Measurements from ENCODE around the gene LSR. TPM values are rescaled to one million over a fixed set of nuclear protein-coding genes. Genes with fewer than 3 reads are reported as not detected.

Gene LSR
- total RNA-seq, 1 donor from 2014 or later, result 11.3 TPM

GRCh38 chr19:35268536-35269437 is 20.0 kb downstream of the LSR start, which contains the start of gene USF2:
Gene USF2 (plus strand): TSS chr19:35268962. CDS start chr19:35269102, 140 bp downstream.
- H3K27me3 ChIP-seq (ENCODE audit: control insufficient read depth, insufficient read depth, low read length), result no peaks in the 10 kb centered on the region
- no peak for DNase-seq (ENCODE audit: low read depth)
- FAIRE-seq, result no peak
- H3K36me3 ChIP-seq (ENCODE audit: control insufficient read depth, insufficient read depth, low read length), result peaks cover 34% of the 10 kb centered on the region
- H3K4me3 ChIP-seq (ENCODE audit: low read depth, low read length), result peak within 1 kb of the TSS; percentile 55
- TF ChIP-seq CTCF (IDR thresholded peaks at IDR 0.05; ENCODE audit: insufficient read depth, low read length, severe bottlenecking), result no peak

GRCh38 chr19:35269438-35270117 is 20.8 kb downstream of the LSR start:
- Histone ChIP-seq H3K27me3 (ENCODE audit: control insufficient read depth, insufficient read depth, low read length) (no peaks in the 10 kb centered on the region), H3K36me3 (ENCODE audit: control insufficient read depth, insufficient read depth, low read length) (peaks cover 36% of the 10 kb centered on the region), H3K4me3 (ENCODE audit: low read depth, low read length) (peak overlapping the region; percentile 55)
- peak; percentile 71 for TF ChIP-seq CTCF (IDR thresholded peaks at IDR 0.05; ENCODE audit: insufficient read depth, low read length, severe bottlenecking)
- no peak for FAIRE-seq
- peak; percentile 68 for DNase-seq (ENCODE audit: low read depth)

GRCh38 chr19:35270381-35270811 is 21.6 kb downstream of the LSR start:
- H3K4me3 ChIP-seq (ENCODE audit: low read depth, low read length), result no peak overlapping the region

GRCh38 chr19:35271546-35271945 is 22.7 kb downstream of the LSR start:
- FAIRE-seq, result peak; percentile 62
- Histone ChIP-seq H3K27me3 (ENCODE audit: control insufficient read depth, insufficient read depth, low read length) (no peaks in the 10 kb centered on the region), H3K4me3 (ENCODE audit: low read depth, low read length) (no peak overlapping the region), H3K36me3 (ENCODE audit: control insufficient read depth, insufficient read depth, low read length) (peaks cover 36% of the 10 kb centered on the region)
- no peak for DNase-seq (ENCODE audit: low read depth)
- no peak for TF ChIP-seq CTCF (IDR thresholded peaks at IDR 0.05; ENCODE audit: insufficient read depth, low read length, severe bottlenecking)

More at GRCh38 chr19:35270381-35270811, 21.6 kb downstream of the LSR start:
- Histone ChIP-seq H3K36me3 (ENCODE audit: control insufficient read depth, insufficient read depth, low read length) (peaks cover 36% of the 10 kb centered on the region), H3K27me3 (ENCODE audit: control insufficient read depth, insufficient read depth, low read length) (no peaks in the 10 kb centered on the region)
- no peak for FAIRE-seq
- no peak for DNase-seq (ENCODE audit: low read depth)
- no peak for TF ChIP-seq CTCF (IDR thresholded peaks at IDR 0.05; ENCODE audit: insufficient read depth, low read length, severe bottlenecking)

- H3K36me3 ChIP-seq (ENCODE audit: control insufficient read depth, insufficient read depth, low read length), result peaks cover 34% of the 10 kb centered on the region
- DNase-seq (ENCODE audit: low read depth) (no peak), FAIRE-seq (no peak)
- TF ChIP-seq CTCF (IDR thresholded peaks at IDR 0.05; ENCODE audit: insufficient read depth, low read length, severe bottlenecking), result no peak
- H3K27me3 ChIP-seq (ENCODE audit: control insufficient read depth, insufficient read depth, low read length), result no peaks in the 10 kb centered on the region
- H3K4me3 ChIP-seq (ENCODE audit: low read depth, low read length), result no peak overlapping the region
Observed at GRCh38 chr19:35272122-35272719, 23.4 kb downstream of the LSR start.
